ENCODE data around the gene WARS2. TPM values are rescaled to one million over a fixed set of nuclear protein-coding genes. Genes with fewer than 3 reads are reported as not detected.
A peak's percentile ranks its signal among the peaks of the same experiment; 100 is the strongest.
"Not testable (repeated sequence)": the region's sequence is repeated elsewhere in the genome, so short reads cannot be mapped to it uniquely, and the experiment has no call there.

WARS2 gene
- total RNA-seq, 1 donor from 2014 or later, result 9.5 TPM

DNA sequence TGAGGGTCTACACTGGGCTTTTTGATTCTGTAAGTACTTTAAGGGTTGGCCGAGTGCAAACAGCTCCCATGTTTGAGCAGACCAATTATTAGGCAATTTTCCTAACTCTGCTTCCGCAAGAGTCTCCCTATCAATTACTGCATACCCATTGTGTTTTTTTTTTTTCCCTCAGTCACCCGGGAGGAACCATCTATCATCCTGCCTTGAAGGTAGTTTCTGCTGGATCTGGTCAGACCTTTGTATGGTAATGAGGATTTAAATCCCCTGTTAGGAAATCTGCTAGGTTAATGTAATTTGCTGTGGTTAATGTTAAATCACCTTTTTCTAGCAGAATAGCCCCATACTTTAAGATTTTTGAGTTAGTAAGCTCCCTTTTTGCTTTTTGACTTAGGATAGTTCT is 40.8 kb upstream of the WARS2 start:
- TF ChIP-seq, protein P1, sequence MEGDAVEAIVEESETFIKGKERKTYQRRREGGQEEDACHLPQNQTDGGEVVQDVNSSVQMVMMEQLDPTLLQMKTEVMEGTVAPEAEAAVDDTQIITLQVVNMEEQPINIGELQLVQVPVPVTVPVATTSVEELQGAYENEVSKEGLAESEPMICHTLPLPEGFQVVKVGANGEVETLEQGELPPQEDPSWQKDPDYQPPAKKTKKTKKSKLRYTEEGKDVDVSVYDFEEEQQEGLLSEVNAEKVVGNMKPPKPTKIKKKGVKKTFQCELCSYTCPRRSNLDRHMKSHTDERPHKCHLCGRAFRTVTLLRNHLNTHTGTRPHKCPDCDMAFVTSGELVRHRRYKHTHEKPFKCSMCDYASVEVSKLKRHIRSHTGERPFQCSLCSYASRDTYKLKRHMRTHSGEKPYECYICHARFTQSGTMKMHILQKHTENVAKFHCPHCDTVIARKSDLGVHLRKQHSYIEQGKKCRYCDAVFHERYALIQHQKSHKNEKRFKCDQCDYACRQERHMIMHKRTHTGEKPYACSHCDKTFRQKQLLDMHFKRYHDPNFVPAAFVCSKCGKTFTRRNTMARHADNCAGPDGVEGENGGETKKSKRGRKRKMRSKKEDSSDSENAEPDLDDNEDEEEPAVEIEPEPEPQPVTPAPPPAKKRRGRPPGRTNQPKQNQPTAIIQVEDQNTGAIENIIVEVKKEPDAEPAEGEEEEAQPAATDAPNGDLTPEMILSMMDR (IDR thresholded peaks at IDR 0.05; ENCODE audit: borderline replicate concordance), result no peak
- intact Hi-C loops (cut with micrococcal nuclease), result no loop called here
- Histone ChIP-seq H3K9me3 (replicated peaks) (peaks cover 17% of the 10 kb centered on the region), H3K4me1 (no peaks in the 10 kb centered on the region), H3K27me3 (ENCODE audit: low read depth) (no peaks in the 10 kb centered on the region), H3K36me3 (peaks cover 33% of the 10 kb centered on the region), H3K4me3 (no peak overlapping the region), H3K27ac (replicated peaks) (no peak overlapping the region)
- DNase-seq, result no peak

- no peak overlapping the region for H3K27ac ChIP-seq (replicated peaks)
- no peaks in the 10 kb centered on the region for H3K27me3 ChIP-seq (ENCODE audit: low read depth)
- no peak for DNase-seq
- H3K36me3 ChIP-seq, result peaks cover 33% of the 10 kb centered on the region
- intact Hi-C loops (cut with micrococcal nuclease), result no loop called here
- H3K4me3 ChIP-seq, result no peak overlapping the region
- H3K9me3 ChIP-seq (replicated peaks), result peaks cover 17% of the 10 kb centered on the region
- H3K4me1 ChIP-seq, result no peaks in the 10 kb centered on the region
- TF ChIP-seq, protein P1 (IDR thresholded peaks at IDR 0.05; ENCODE audit: borderline replicate concordance), result no peak
Observed at GRCh38 chr1:119179051-119179450, 38.6 kb upstream of the WARS2 start.

DNA sequence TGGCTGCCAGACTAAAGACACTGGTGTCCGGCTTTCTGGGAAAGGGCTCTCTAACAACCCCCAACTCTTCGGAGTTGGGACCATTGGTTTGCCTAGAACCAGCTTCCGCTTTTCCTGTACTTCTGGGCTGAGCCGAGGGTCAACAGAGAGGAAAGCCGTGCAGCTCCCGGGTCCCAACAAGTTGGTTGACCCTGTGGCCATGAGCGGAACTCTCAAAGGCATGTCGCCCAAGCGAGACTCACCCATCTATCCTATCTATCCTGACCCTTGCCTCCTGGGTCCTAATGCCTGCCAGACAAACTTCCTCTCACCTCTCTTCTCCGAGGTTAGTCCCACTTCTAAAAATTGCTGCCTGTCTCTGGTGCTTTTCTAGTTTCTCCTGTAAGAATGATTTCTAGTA is 32.5 kb upstream of the WARS2 start:
- H3K4me3 ChIP-seq; intact Hi-C loops (cut with micrococcal nuclease); H3K4me1 ChIP-seq; DNase-seq; H3K27ac ChIP-seq (replicated peaks); H3K9me3 ChIP-seq (replicated peaks); H3K27me3 ChIP-seq (ENCODE audit: low read depth): not testable (repeated sequence)
- H3K36me3 ChIP-seq, result peaks cover 48% of the 10 kb centered on the region

- peaks cover 41% of the 10 kb centered on the region for H3K36me3 ChIP-seq
- H3K9me3 ChIP-seq (replicated peaks); H3K27ac ChIP-seq (replicated peaks); H3K4me3 ChIP-seq; H3K4me1 ChIP-seq; H3K27me3 ChIP-seq (ENCODE audit: low read depth); DNase-seq; intact Hi-C loops (cut with micrococcal nuclease): not testable (repeated sequence)
Observed at GRCh38 chr1:119171381-119172010, 31.0 kb upstream of the WARS2 start.

DNA sequence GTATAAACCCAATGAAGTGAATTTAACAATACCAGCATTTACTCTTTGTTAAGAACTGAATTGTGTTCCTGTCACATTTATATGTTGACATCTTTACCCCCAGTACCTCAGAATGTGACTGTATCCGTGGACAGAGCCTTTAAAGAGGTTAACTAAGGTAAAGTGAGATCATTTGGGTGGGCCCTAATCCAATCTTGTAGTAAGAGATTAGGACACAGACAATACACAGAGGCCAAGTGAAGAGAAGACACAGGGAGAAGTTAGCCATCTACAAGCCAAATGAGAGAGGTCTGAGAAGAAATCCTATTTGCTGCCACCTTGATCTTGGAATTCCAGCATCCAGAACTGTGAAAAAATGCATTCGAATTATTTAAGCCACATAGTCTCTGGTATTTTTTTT is 22.9 kb upstream of the WARS2 start:
- H3K27ac ChIP-seq (replicated peaks), result no peak overlapping the region
- peaks cover 12% of the 10 kb centered on the region for H3K4me1 ChIP-seq
- H3K9me3 ChIP-seq (replicated peaks), result no peaks in the 10 kb centered on the region
- TF ChIP-seq, protein P1 (IDR thresholded peaks at IDR 0.05; ENCODE audit: borderline replicate concordance), result no peak
- intact Hi-C loops (cut with micrococcal nuclease), result no loop called here
- H3K27me3 ChIP-seq (ENCODE audit: low read depth), result no peaks in the 10 kb centered on the region
- DNase-seq, result no peak
- H3K4me3 ChIP-seq, result no peak overlapping the region
- H3K36me3 ChIP-seq, result peaks cover 32% of the 10 kb centered on the region

- H3K27me3 ChIP-seq (ENCODE audit: low read depth), result no peaks in the 10 kb centered on the region
- TF ChIP-seq, protein P1 (IDR thresholded peaks at IDR 0.05; ENCODE audit: borderline replicate concordance), result no peak
- peak overlapping the region; percentile 47 for H3K27ac ChIP-seq (replicated peaks)
- DNase-seq, result no peak
- H3K9me3 ChIP-seq (replicated peaks), result no peaks in the 10 kb centered on the region
- intact Hi-C loops (cut with micrococcal nuclease), result no loop called here
- H3K36me3 ChIP-seq, result peaks cover 47% of the 10 kb centered on the region
- peaks cover 12% of the 10 kb centered on the region for H3K4me1 ChIP-seq
- H3K4me3 ChIP-seq, result no peak overlapping the region
Observed at GRCh38 chr1:119160866-119161265, 20.4 kb upstream of the WARS2 start.
